Panc1 (cell line): ENCODE measurements around the gene TRIOBP. TPM values are rescaled to one million over a fixed set of nuclear protein-coding genes. Genes with fewer than 3 reads are reported as not detected.

Experiments
- total RNA-seq: library from RNA; stranded (reverse); gene quantifications from one replicate; pipeline ENCODE4 v1.2.1, GENCODE V29; 2021; ENCODE audit not compliant: unreplicated experiment

TRIOBP gene
- total RNA-seq, 1 experiment from 2014 or later: 50.5 TPM

Other genes starting within 250 kb of the TRIOBP start
- 7.1 TPM for gene MFNG, start 210.7 kb upstream of the TRIOBP start, total RNA-seq
- gene CARD10, start 177.6 kb upstream of the TRIOBP start, total RNA-seq: 43.1 TPM
- 62.5 TPM for gene CDC42EP1, start 136.6 kb upstream of the TRIOBP start, total RNA-seq
- gene LGALS2, start 117.0 kb upstream of the TRIOBP start, total RNA-seq: not detected
- 45.4 TPM for gene GGA1, start 88.2 kb upstream of the TRIOBP start, total RNA-seq
- 6.8 TPM for gene SH3BP1, start 57.4 kb upstream of the TRIOBP start, total RNA-seq
- 17.6 TPM for gene PDXP, start 38.3 kb upstream of the TRIOBP start, total RNA-seq
- gene LGALS1, start 21.4 kb upstream of the TRIOBP start, total RNA-seq: 1,518 TPM
- 32.7 TPM for gene NOL12, start 10.7 kb upstream of the TRIOBP start, total RNA-seq
- gene GCAT, start 110.9 kb downstream of the TRIOBP start, total RNA-seq: 11.2 TPM
- not detected for gene GALR3, start 126.3 kb downstream of the TRIOBP start, total RNA-seq
- 28.1 TPM for gene ANKRD54, start 147.3 kb downstream of the TRIOBP start, total RNA-seq
- 211 TPM for gene EIF3L, start 152.4 kb downstream of the TRIOBP start, total RNA-seq
- gene MICALL1, start 209.2 kb downstream of the TRIOBP start, total RNA-seq: 34.5 TPM